ENCODE data around the gene ZYG11B.
"Not testable (repeated sequence)": the region's sequence is repeated elsewhere in the genome, so short reads cannot be mapped to it uniquely, and the experiment has no call there.

The ZYG11B gene

DNA sequence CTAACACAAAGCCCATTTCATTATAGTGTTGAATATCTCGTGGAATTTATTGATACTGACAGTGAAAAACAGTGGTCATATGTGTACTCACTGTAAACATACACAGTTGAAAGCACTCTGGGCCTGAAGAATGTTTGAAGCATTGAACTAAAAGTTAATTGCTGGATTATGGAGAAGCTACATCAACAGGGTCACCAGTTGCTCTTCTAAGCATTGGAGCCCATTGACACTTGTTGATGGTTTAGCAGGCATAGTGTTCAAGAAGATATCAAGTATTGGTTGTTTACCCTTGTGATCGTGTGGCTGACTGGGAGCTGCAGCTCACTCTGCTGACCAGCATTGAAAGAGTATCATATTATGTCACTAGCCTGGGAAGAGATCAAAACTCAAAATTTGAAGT lies 126.6 kb downstream of the ZYG11B start:
- no peak for DNase-seq (ENCODE audit: low read depth in 3 of 3)

DNA sequence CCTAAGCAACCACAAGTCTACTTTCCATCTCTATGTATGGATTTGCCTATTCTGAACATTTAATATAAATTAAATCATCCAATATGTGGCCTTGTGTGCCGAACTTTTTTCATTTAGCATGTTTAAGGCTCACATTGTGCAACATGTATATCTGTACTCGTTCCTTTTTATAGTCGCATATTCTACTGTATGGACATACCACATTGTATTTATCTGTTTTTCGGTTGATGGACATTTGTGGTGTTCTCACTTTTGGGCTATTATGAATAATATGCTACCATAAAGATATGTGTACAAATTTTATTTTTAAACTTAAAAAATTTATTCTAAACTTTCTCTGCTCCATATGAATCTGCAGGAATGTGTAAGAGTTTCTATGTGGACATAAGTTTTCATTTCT lies 129.3 kb downstream of the ZYG11B start:
- DNase-seq (ENCODE audit: low read depth in 3 of 3) = no peak

DNA sequence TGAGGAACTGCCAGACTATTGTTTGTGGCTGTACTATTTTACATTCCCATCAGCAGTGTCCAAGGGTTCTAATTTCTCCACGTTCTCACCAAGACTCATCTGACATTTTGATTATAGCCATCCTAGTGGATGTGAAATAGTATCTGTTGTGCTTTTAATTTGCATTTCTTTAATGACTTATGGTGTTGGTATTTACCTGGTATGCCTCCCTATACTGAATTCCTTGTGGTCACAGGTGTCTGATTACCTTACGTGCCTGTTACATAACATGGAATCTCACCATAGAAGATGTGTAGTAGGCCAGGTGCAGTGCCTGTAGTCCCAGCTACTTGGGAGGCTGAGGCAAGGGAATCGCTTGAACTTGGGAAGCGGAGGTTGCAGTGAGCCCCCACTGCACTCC lies 129.8 kb downstream of the ZYG11B start:
- DNase-seq (ENCODE audit: low read depth in 3 of 3) = no peak

DNA sequence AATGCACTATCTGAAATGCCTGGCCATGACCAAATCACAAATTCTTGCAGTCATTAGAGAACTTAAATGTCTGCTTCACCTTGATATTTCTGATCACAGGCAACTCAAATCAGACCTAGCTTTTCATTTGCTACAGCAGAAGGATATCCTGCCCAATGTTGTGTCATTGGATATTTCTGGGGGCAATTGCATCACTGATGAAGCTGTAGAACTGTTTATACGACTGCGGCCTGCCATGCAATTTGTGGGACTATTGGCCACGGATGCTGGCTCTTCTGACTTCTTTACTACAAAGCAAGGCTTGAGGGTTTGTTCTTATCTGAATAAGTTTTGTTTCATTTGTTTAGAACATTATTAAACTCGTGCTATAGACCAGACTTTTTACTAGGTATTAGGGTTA lies 131.2 kb downstream of the ZYG11B start:
- no peak for DNase-seq (ENCODE audit: low read depth in 3 of 3)

DNA sequence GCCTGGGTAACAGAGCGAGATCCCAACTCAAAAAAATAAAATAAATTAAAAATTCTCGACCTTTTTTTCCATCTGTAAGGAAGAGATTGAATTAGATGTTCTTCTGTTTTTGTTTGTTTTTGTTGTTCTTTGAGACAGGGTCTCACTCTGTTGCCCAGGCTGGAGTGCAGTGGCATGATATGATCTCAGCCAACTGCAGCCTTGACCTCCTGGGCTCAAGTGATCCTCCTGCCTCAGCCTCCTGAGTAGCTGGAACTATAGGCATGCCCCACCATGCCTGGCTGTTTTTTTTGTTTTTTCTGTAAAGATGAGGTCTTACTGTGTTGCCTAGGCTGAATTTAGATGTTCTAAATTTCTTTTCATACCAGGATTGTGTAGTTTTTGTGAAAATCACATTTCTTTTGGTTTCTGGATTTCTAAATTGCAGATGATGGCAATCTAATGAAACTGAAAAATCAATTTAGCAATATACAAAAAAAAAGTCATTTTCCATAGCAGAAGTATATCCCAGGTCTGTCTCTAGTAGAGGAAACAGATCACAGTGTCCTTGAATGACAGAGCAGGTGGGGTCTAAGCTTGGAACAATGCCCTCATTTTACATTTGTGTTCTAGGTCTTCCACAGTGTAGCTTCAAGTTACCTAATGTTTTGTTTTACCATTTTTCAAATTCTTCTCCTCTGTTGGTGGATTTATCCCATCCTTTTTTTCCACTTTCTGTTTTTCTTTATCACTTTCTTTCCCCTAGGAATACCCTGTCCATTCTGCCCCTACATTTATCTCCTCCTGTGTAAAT lies 136.6 kb downstream of the ZYG11B start:
- DNase-seq (ENCODE audit: low read depth in 3 of 3) = no peak

DNA sequence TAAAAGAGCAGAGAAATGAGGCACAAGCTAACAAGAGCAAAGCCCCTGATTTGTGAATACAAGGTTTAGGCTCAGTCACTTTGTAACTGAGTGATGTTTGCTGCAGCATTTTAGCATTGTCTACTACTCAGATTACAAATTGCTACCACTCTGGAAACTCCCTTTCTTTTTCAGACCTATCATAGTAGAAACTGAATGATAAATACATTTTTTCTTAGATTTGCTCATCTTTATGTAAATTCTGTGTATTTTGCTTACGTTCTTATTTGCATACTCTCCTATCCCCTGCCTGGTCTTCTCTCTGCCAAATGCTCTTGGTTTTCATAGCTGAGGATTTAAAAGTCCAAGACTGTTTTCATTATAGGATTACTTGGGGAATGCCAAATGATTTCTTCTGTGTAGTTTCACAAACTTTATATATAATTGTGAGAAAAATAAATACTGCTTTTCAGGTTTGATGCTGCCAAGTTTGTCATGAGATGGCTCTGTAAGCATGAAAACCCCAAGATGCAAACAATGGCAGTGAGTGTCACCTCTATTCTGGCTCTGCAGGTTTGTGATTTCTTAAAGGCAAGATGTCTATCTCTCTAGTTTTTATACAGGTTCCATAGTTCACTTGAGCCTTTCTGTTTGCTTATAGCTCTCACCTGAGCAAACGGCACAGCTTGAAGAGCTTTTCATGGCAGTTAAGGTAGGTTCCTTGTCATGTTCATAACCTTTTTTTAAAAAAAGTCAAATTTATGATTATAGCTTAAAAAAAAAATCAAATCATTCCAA lies 141.0 kb downstream of the ZYG11B start:
- DNase-seq (ENCODE audit: low read depth in 3 of 3) = no peak

DNA sequence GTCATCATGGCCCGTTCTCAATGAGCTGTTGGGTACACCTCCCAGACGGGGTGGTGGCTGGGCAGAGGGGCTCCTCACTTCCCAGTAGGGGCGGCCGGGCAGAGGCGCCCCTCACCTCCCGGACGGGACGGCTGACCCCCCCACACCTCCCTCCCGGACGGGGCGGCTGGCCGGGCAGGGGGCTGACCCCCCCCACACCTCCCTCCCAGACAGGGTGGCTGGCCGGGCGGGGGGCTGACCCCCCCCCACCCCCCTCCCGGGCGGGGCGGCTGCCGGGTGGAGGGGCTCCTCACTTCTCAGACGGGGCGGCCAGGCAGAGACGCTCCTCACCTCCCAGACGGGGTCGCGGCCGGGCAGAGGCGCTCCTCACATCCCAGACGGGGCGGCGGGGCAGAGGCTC lies 143.5 kb downstream of the ZYG11B start:
- DNase-seq (ENCODE audit: low read depth in 3 of 3) = not testable (repeated sequence)

DNA sequence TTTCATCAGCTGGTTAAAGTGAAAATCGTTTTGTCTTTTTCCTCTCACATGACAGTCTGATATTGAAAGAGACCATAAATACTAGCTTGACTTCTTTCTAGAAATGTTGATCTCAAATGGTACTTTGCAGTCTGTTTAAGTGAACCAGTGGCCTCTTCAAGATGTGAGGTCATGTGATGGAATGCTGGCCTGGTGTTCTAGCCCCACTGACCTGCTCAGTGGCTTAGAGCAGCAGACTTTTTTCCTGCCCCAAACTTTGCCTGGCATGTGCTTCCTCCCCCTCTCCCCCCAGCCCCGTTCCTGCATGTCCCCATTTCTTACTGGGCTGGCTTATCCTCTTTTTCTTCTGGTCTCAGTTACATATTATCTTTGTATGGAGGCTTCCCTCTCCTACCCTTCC lies 150.6 kb downstream of the ZYG11B start:
- no peak for DNase-seq (ENCODE audit: low read depth in 3 of 3)
